GM18499 (cell line): ENCODE data around the gene PARVG.
"Not testable (repeated sequence)": the region's sequence is repeated elsewhere in the genome, so short reads cannot be mapped to it uniquely, and the experiment has no call there.

Experiments
- ATAC-seq: cut with Tn5 transposase; IDR thresholded peaks from one replicate; pipeline ENCODE4 v1.9.1; 2021; ENCODE audit warnings: moderate number of reproducible peaks; ENCODE audit not compliant: insufficient read depth, unreplicated experiment

Gene PARVG

DNA sequence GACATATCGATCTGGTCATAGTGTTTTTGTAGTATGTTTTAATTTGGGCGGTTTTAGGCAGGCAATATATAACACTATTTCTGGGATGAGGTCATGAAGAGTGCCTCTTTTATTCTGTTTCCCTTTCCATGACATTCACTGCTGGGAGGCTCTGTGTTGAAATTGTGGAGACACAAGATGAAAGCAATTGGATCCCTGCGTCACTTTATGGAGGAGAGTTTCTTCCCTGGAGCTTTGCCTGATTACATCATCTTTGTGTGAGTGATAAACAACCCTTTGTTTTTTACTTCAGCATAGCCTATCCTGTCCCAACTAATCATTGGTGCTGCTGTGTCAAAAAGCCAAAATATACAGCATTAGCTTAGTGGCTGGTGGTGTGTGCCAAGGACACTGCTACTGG, 48.6 kb downstream of the PARVG start:
- ATAC-seq, result no peak

- ATAC-seq, result no peak
Observed at GRCh38 chr22:44229809-44230208, 49.1 kb downstream of the PARVG start.

- ATAC-seq, result no peak
Observed at GRCh38 chr22:44231233-44231632, 50.5 kb downstream of the PARVG start.

- not testable (repeated sequence) for ATAC-seq
Observed at GRCh38 chr22:44234372-44234771, 53.6 kb downstream of the PARVG start.

GRCh38 chr22:44237290-44237689, 56.6 kb downstream of the PARVG start:
- ATAC-seq, result no peak

DNA sequence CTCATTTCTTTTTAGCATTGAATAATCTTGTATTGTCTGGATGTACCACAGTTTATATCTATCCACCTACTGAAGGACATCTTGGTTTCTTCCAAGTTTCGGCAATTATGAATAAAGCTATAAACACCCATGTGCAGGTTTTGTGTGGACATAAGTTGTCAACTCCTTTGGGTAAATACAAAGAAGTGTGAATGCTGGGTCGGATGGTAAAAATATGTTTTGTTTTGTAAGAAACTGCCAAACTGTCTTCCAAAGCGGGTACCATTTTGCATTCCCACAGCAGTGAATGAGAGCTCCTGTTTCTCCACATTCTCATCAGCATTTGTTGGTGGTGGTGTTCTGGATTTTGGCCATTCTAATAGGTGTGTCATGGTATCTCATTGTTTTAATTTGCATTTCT, 60.4 kb downstream of the PARVG start:
- ATAC-seq, result not testable (repeated sequence)

DNA sequence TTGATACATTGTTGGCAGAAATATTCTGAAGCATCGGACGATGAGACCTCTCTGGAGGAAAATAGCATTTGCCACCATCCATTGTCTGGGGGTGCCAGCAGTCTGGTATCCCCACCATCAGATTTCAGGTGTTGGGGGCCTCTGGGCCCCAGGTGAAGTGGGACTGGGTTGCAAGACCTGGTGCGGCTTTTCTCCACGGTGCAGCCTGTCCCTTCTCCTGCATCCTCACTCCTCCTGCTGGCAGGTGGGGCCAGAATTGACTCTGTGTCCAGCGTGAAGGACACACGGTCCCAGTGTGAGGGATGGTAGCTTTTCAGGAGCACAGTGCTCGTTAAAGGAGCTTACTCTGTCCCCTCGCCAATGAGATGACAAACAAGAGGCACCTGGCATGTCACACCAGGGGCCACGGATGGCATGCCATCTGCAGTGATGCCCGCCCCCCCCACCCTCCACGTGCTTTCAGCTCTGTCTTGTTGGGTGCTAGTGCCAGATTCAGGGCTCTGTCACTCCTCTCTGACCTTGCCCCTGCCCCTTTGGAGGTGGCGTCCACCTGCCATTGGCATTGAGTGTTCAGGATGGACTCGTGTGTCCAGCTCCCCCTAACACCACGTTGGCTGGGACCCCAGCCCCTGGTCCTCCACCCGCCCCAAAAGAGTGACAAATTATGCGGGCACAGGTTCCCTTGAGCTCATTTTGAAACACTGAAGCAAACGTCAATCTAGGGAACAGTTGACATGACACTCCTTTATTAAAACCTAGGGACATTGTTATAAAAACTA, 62.4 kb downstream of the PARVG start:
- ATAC-seq, result no peak

DNA sequence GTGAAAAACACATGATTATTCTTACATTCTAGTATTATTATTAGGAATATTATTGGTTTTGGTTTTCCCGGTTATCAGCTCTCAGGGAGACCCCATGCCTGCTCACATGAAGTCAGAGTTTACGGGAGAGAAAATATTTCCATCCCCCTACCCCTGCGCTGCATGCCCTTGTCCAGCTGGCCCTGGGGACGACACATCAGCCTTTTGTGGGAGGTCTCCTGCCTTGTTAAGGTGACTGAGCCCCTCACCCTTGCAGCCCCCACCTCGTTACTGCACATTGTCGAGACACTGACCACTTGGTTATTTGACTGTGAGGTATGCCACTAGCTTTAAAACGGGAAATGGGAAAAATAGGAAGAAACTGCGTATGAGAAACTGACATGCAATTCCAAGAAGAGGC, 63.0 kb downstream of the PARVG start:
- no peak for ATAC-seq

- ATAC-seq, result no peak
Observed at GRCh38 chr22:44244265-44244822, 63.6 kb downstream of the PARVG start.

DNA sequence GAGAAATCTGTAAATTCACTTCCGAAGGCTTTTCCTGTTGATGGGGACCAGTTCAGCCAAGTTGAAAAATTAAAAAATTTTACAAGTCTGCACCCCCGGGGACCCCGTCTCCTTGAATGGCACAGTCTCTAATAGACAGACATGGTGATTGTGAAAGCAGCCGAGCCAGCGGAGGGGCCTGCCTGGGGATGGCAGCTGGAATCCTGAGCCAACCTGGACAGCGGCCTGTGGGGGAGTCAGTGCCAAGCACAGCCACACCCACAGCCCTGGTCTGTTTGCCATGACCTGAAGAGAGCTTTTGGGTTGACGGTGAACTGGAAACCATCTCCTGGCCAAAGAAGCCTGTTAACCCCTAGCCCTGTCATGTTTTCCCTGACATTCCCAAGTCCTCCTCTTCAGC, 64.7 kb downstream of the PARVG start:
- no peak for ATAC-seq

DNA sequence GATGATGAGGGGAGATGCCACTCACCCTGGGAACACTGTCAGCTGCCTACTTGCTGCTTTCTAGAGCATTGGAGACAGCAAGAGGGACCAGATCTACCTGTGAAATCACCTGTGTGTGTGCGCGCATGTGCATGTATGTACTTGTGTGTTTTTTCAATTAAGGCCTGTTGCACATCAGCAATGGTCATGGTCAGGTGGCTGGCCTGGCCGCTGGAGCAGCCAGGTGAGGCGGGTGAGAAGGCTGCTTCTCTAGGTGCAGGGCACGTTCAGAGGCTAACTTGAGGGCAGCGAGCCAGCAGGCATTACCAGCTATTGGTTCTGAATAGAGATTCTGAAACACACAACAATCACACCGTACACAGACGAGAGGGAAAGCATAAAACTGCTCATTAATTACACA, 65.1 kb downstream of the PARVG start:
- ATAC-seq, result no peak

GRCh38 chr22:44246615-44247326, 66.0 kb downstream of the PARVG start:
- no peak for ATAC-seq

- no peak for ATAC-seq
Observed at GRCh38 chr22:44247346-44247745, 66.6 kb downstream of the PARVG start.

- no peak for ATAC-seq
Observed at GRCh38 chr22:44247923-44248892, 67.5 kb downstream of the PARVG start.

DNA sequence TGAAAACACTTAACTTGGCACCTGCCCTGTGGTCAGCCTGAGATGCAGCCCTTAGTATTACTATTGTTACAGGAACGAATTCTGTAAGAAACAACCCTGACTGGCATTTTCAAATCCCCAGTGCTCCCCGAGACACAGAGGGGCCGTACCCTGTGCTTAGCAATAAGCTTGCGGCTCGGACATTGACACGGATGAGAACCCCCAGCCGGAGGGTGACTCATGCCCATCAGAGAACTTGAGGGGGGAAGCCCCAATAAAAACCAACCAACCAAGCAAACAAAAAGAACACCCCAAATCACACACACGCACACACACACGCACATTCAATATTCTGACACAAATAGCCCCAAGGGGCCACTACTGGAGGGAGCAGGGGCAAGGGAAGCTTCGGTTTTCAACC, 68.2 kb downstream of the PARVG start:
- no peak for ATAC-seq

GRCh38 chr22:44249376-44250147, 68.8 kb downstream of the PARVG start:
- ATAC-seq, result no peak

- ATAC-seq, result no peak
Observed at GRCh38 chr22:44254811-44255210, 74.1 kb downstream of the PARVG start.

- ATAC-seq, result no peak
Observed at GRCh38 chr22:44256085-44256484, 75.4 kb downstream of the PARVG start.

DNA sequence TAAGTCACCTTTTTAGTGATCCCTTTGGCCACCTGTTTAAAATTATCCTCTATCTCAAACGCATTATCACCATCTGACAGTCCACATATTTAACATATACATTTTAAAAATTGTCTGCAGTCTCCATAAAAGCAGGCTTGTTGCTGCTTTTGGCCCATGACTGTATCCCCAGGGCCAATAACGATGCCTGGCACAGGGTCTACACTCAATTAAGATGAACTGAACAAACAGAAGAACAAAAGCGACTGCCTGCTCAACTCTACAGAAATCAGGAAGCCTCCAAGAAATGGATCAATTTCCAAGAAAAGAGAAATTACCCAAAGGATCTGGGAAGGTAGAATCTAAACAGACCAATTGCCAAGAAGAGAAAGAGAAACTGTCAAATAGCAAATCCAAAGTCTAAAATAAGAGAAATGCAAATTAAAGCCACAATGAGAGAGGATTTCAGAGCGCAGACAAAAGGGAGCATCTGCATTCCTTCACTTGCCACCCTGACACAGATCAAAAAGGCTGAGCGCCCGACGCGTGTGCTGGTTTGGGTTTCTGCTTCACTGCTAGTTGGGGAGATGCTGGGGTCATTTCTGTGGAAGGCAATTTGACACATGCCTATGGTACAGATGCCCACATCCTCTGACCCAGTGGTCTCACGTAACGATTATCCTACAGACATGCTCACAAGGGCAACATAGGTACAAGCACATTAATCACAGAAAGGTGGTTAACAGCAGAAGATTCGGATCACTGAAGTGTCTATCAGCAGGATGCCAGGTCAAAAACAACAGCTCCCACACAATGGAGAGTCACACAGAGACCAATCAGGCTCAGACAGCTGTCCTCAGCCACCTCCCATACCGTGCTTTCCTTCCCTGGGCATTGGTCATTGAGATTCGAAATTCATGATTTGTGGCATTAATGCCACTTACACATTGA, 76.1 kb downstream of the PARVG start:
- no peak for ATAC-seq
